ENCODE measurements around the gene MPZL2.

The MPZL2 gene

GRCh38 chr11:118282606-118283005 lies 18.5 kb upstream of the MPZL2 start:
- Histone ChIP-seq H3K4me1 (ENCODE audit: control insufficient read depth, insufficient read depth, low read length) (no peaks in the 10 kb centered on the region), H3K36me3 (ENCODE audit: control insufficient read depth, insufficient read depth, low read length, severe bottlenecking) (no peaks in the 10 kb centered on the region), H3K9ac (ENCODE audit: low read length) (no peak overlapping the region), H3K4me3 (ENCODE audit: low read length) (no peak overlapping the region), H3K27me3 (replicated peaks; ENCODE audit: control insufficient read depth, insufficient read depth, low read length) (peaks cover 13% of the 10 kb centered on the region), H3K9me3 (ENCODE audit: control insufficient read depth, low read length) (no peaks in the 10 kb centered on the region)
- DNase-seq (ENCODE audit: low read depth), result no peak

GRCh38 chr11:118281284-118281683 lies 17.2 kb upstream of the MPZL2 start:
- Histone ChIP-seq H3K9me3 (ENCODE audit: control insufficient read depth, low read length) (no peaks in the 10 kb centered on the region), H3K27me3 (replicated peaks; ENCODE audit: control insufficient read depth, insufficient read depth, low read length) (peaks cover 19% of the 10 kb centered on the region), H3K4me3 (ENCODE audit: low read length) (no peak overlapping the region), H3K9ac (ENCODE audit: low read length) (no peak overlapping the region), H3K4me1 (ENCODE audit: control insufficient read depth, insufficient read depth, low read length) (no peaks in the 10 kb centered on the region), H3K36me3 (ENCODE audit: control insufficient read depth, insufficient read depth, low read length, severe bottlenecking) (no peaks in the 10 kb centered on the region)
- DNase-seq (ENCODE audit: low read depth), result no peak

- Histone ChIP-seq H3K27me3 (replicated peaks; ENCODE audit: control insufficient read depth, insufficient read depth, low read length) (peaks cover 18% of the 10 kb centered on the region), H3K4me1 (ENCODE audit: control insufficient read depth, insufficient read depth, low read length) (no peaks in the 10 kb centered on the region), H3K4me3 (ENCODE audit: low read length) (no peak overlapping the region), H3K36me3 (ENCODE audit: control insufficient read depth, insufficient read depth, low read length, severe bottlenecking) (no peaks in the 10 kb centered on the region), H3K9ac (ENCODE audit: low read length) (no peak overlapping the region), H3K9me3 (ENCODE audit: control insufficient read depth, low read length) (no peaks in the 10 kb centered on the region)
- no peak for DNase-seq (ENCODE audit: low read depth)
These were observed 13.2 kb upstream of the MPZL2 start for GRCh38 chr11:118277312-118277711.

GRCh38 chr11:118276422-118276821 lies 12.3 kb upstream of the MPZL2 start:
- H3K9ac ChIP-seq (ENCODE audit: low read length), result no peak overlapping the region
- no peaks in the 10 kb centered on the region for H3K4me1 ChIP-seq (ENCODE audit: control insufficient read depth, insufficient read depth, low read length)
- no peaks in the 10 kb centered on the region for H3K36me3 ChIP-seq (ENCODE audit: control insufficient read depth, insufficient read depth, low read length, severe bottlenecking)
- no peak overlapping the region for H3K4me3 ChIP-seq (ENCODE audit: low read length)
- DNase-seq (ENCODE audit: low read depth), result no peak
- no peaks in the 10 kb centered on the region for H3K9me3 ChIP-seq (ENCODE audit: control insufficient read depth, low read length)
- peaks cover 24% of the 10 kb centered on the region for H3K27me3 ChIP-seq (replicated peaks; ENCODE audit: control insufficient read depth, insufficient read depth, low read length)

- no peak overlapping the region for H3K4me3 ChIP-seq (ENCODE audit: low read length)
- H3K36me3 ChIP-seq (ENCODE audit: control insufficient read depth, insufficient read depth, low read length, severe bottlenecking), result no peaks in the 10 kb centered on the region
- no peaks in the 10 kb centered on the region for H3K4me1 ChIP-seq (ENCODE audit: control insufficient read depth, insufficient read depth, low read length)
- no peak for DNase-seq (ENCODE audit: low read depth)
- H3K9me3 ChIP-seq (ENCODE audit: control insufficient read depth, low read length), result no peaks in the 10 kb centered on the region
- H3K27me3 ChIP-seq (replicated peaks; ENCODE audit: control insufficient read depth, insufficient read depth, low read length), result peaks cover 24% of the 10 kb centered on the region
- H3K9ac ChIP-seq (ENCODE audit: low read length), result no peak overlapping the region
These were observed 11.1 kb upstream of the MPZL2 start for GRCh38 chr11:118275176-118275575.

GRCh38 chr11:118274186-118274585 lies 10.1 kb upstream of the MPZL2 start:
- Histone ChIP-seq H3K9me3 (ENCODE audit: control insufficient read depth, low read length) (no peaks in the 10 kb centered on the region), H3K4me1 (ENCODE audit: control insufficient read depth, insufficient read depth, low read length) (no peaks in the 10 kb centered on the region), H3K4me3 (ENCODE audit: low read length) (no peak overlapping the region), H3K27me3 (replicated peaks; ENCODE audit: control insufficient read depth, insufficient read depth, low read length) (peaks cover 29% of the 10 kb centered on the region), H3K36me3 (ENCODE audit: control insufficient read depth, insufficient read depth, low read length, severe bottlenecking) (no peaks in the 10 kb centered on the region), H3K9ac (ENCODE audit: low read length) (no peak overlapping the region)
- DNase-seq (ENCODE audit: low read depth), result no peak

GRCh38 chr11:118272001-118272400 lies 7.9 kb upstream of the MPZL2 start:
- DNase-seq (ENCODE audit: low read depth), result no peak
- H3K9ac ChIP-seq (ENCODE audit: low read length), result no peak overlapping the region
- peaks cover 43% of the 10 kb centered on the region for H3K27me3 ChIP-seq (replicated peaks; ENCODE audit: control insufficient read depth, insufficient read depth, low read length)
- no peaks in the 10 kb centered on the region for H3K9me3 ChIP-seq (ENCODE audit: control insufficient read depth, low read length)
- H3K4me1 ChIP-seq (ENCODE audit: control insufficient read depth, insufficient read depth, low read length), result no peaks in the 10 kb centered on the region
- no peaks in the 10 kb centered on the region for H3K36me3 ChIP-seq (ENCODE audit: control insufficient read depth, insufficient read depth, low read length, severe bottlenecking)
- no peak overlapping the region for H3K4me3 ChIP-seq (ENCODE audit: low read length)

GRCh38 chr11:118267486-118267885 lies 3.4 kb upstream of the MPZL2 start:
- H3K36me3 ChIP-seq (ENCODE audit: control insufficient read depth, insufficient read depth, low read length, severe bottlenecking), result no peaks in the 10 kb centered on the region

GRCh38 chr11:118265954-118266353 lies 1.9 kb upstream of the MPZL2 start:
- Histone ChIP-seq H3K4me3 (ENCODE audit: low read length) (no peak overlapping the region), H3K9ac (ENCODE audit: low read length) (no peak overlapping the region), H3K4me1 (ENCODE audit: control insufficient read depth, insufficient read depth, low read length) (peaks cover 8% of the 10 kb centered on the region), H3K9me3 (ENCODE audit: control insufficient read depth, low read length) (no peaks in the 10 kb centered on the region), H3K27me3 (replicated peaks; ENCODE audit: control insufficient read depth, insufficient read depth, low read length) (peaks cover 77% of the 10 kb centered on the region), H3K36me3 (ENCODE audit: control insufficient read depth, insufficient read depth, low read length, severe bottlenecking) (no peaks in the 10 kb centered on the region)
- no peak for DNase-seq (ENCODE audit: low read depth)

More at GRCh38 chr11:118267486-118267885, 3.4 kb upstream of the MPZL2 start:
- H3K4me3 ChIP-seq (ENCODE audit: low read length), result no peak overlapping the region
- peaks cover 70% of the 10 kb centered on the region for H3K27me3 ChIP-seq (replicated peaks; ENCODE audit: control insufficient read depth, insufficient read depth, low read length)
- no peak overlapping the region for H3K9ac ChIP-seq (ENCODE audit: low read length)
- H3K4me1 ChIP-seq (ENCODE audit: control insufficient read depth, insufficient read depth, low read length), result peaks cover 8% of the 10 kb centered on the region
- no peak for DNase-seq (ENCODE audit: low read depth)
- H3K9me3 ChIP-seq (ENCODE audit: control insufficient read depth, low read length), result no peaks in the 10 kb centered on the region

GRCh38 chr11:118264569-118265465 lies 720 bp upstream of the MPZL2 start:
- no peaks in the 10 kb centered on the region for H3K9me3 ChIP-seq (ENCODE audit: control insufficient read depth, low read length)
- H3K4me3 ChIP-seq (ENCODE audit: low read length), result peak overlapping the region; percentile 64
- no peaks in the 10 kb centered on the region for H3K36me3 ChIP-seq (ENCODE audit: control insufficient read depth, insufficient read depth, low read length, severe bottlenecking)
- DNase-seq (ENCODE audit: low read depth), result no peak
- H3K9ac ChIP-seq (ENCODE audit: low read length), result no peak overlapping the region
- H3K27me3 ChIP-seq (replicated peaks; ENCODE audit: control insufficient read depth, insufficient read depth, low read length), result peaks cover 86% of the 10 kb centered on the region
- H3K4me1 ChIP-seq (ENCODE audit: control insufficient read depth, insufficient read depth, low read length), result peaks cover 8% of the 10 kb centered on the region

GRCh38 chr11:118263112-118263511 lies 985 bp downstream of the MPZL2 start:
- no peak overlapping the region for H3K9ac ChIP-seq (ENCODE audit: low read length)
- peaks cover 8% of the 10 kb centered on the region for H3K4me1 ChIP-seq (ENCODE audit: control insufficient read depth, insufficient read depth, low read length)
- H3K27me3 ChIP-seq (replicated peaks; ENCODE audit: control insufficient read depth, insufficient read depth, low read length), result peaks cover 77% of the 10 kb centered on the region
- no peaks in the 10 kb centered on the region for H3K9me3 ChIP-seq (ENCODE audit: control insufficient read depth, low read length)
- no peaks in the 10 kb centered on the region for H3K36me3 ChIP-seq (ENCODE audit: control insufficient read depth, insufficient read depth, low read length, severe bottlenecking)
- DNase-seq (ENCODE audit: low read depth), result no peak
- H3K4me3 ChIP-seq (ENCODE audit: low read length), result no peak overlapping the region

Measured in adipocyte (in vitro differentiated cells).